Endothelial cell of umbilical vein (primary cell): ENCODE results near the gene GTPBP4. TPM values are rescaled to one million over a fixed set of nuclear protein-coding genes. Genes with fewer than 3 reads are reported as not detected.

Experiments
- BruUV-seq: library from RNA; stranded (reverse); fragments of 400-500 nt; replicated peaks from 2 replicates; lab custom pipeline; 2021; lab: Mats Ljungman, UMichigan
- CTCF ChIA-PET: fragments of 300-600, 350-600 bp; sonication (Branson Sonifier 250); formaldehyde crosslinking; loops from one replicate; lab custom pipeline; 2021; ENCODE audit warnings: antibody characterized with exemption, inconsistent platforms; lab: Charles Lee
- POLR2A ChIA-PET: fragments of 300-600, 350-600 bp; sonication (Branson Sonifier 250); formaldehyde crosslinking; loops from one replicate; lab custom pipeline; 2021; ENCODE audit warnings: antibody characterized with exemption, inconsistent platforms; lab: Charles Lee
- DNase-seq: peaks from one replicate; pipeline ENCODE4 v3.0.0-alpha.2; 2011; ENCODE audit warnings: low read depth, low spot score
- FAIRE-seq: peaks from 2 replicates; lab custom pipeline; 2011; peaks lifted over from hg19 to GRCh38; lab: Jason Lieb, UNC
- H2AFZ ChIP-seq: 2 replicates; pipeline ENCODE4 v1.6.0; 2012; ENCODE audit warnings: low read depth, low read length, control low read depth, inconsistent platforms
- H3K27ac ChIP-seq: 2 replicates; pipeline ENCODE4 v1.5.1; 2011; ENCODE audit warnings: low read depth, mild to moderate bottlenecking, control low read depth, low read length, moderate library complexity; ENCODE audit not compliant: insufficient read depth
- H3K27me3 ChIP-seq, 2 experiments: 2 replicates each; pipeline versions ENCODE4 v1.6.0 to v1.6.1; 2011; ENCODE audit warnings: low read length in 2 of 2, mixed read lengths in 1 of 2; ENCODE audit not compliant: control insufficient read depth in 2 of 2, insufficient read depth in 2 of 2
- H3K36me3 ChIP-seq, 2 experiments: 2 replicates in 1 of 2; 3 replicates in 1 of 2; pipeline ENCODE4 v1.5.1; 2011; ENCODE audit warnings: low read length in 2 of 2, mild to moderate bottlenecking in 1 of 2, moderate library complexity in 1 of 2; ENCODE audit not compliant: control insufficient read depth in 2 of 2, insufficient read depth in 2 of 2; ENCODE audit errors: extremely low read depth in 1 of 2
- H3K4me1 ChIP-seq: 3 replicates; pipeline ENCODE4 v1.5.1; 2011; ENCODE audit warnings: mild to moderate bottlenecking, low read length; ENCODE audit not compliant: control insufficient read depth, insufficient read depth; ENCODE audit errors: extremely low read depth
- H3K4me2 ChIP-seq: 2 replicates; pipeline ENCODE4 v1.6.1; 2011; ENCODE audit warnings: low read length, control low read depth, mixed read lengths; ENCODE audit not compliant: insufficient read depth
- H3K4me3 ChIP-seq, 3 experiments: fragments of 200-600 bp in 1 of 3; sonication (generic), shearing (Covaris generic) in 1 of 3; replicated peaks in 1 of 3; 2 replicates each; pipeline ENCODE4 v1.5.1; 2011 to 2016; ENCODE audit warnings: control low read depth in 3 of 3, low read length in 3 of 3, mild to moderate bottlenecking in 2 of 3, inconsistent platforms in 1 of 3, low read depth in 1 of 3, moderate library complexity in 1 of 3; ENCODE audit not compliant: insufficient read depth in 1 of 3
- H3K79me2 ChIP-seq: 2 replicates; pipeline ENCODE4 v1.6.0; 2012; ENCODE audit warnings: low read length, inconsistent platforms; ENCODE audit not compliant: control insufficient read depth, insufficient read depth
- H3K9ac ChIP-seq: replicated peaks from 2 replicates; pipeline ENCODE3; 2011; ENCODE audit warnings: low read length, control low read depth; ENCODE audit not compliant: insufficient read depth; ENCODE audit errors: extremely low read depth
- H3K9me1 ChIP-seq: replicated peaks from 3 replicates; pipeline ENCODE4 v1.6.0; 2011; ENCODE audit warnings: mild to moderate bottlenecking, low read length; ENCODE audit not compliant: control insufficient read depth, insufficient read depth; ENCODE audit errors: extremely low read depth
- H3K9me3 ChIP-seq: replicated peaks from 2 replicates; pipeline ENCODE4 v1.5.1; 2012; ENCODE audit warnings: low read length, inconsistent platforms; ENCODE audit not compliant: control insufficient read depth, insufficient read depth
- H4K20me1 ChIP-seq: replicated peaks from 2 replicates; pipeline ENCODE3; 2011; ENCODE audit warnings: mild to moderate bottlenecking, low read length; ENCODE audit not compliant: control insufficient read depth, insufficient read depth; ENCODE audit errors: extremely low read depth
- EZH2 ChIP-seq: IDR thresholded peaks from 2 replicates; pipeline ENCODE4 v1.6.1; 2012; ENCODE audit warnings: borderline replicate concordance, low read depth, mild to moderate bottlenecking, moderate library complexity, low read length, inconsistent platforms; ENCODE audit not compliant: severe bottlenecking
- FOS ChIP-seq: IDR thresholded peaks from 2 replicates; pipeline ENCODE4 v1.6.1; 2011; ENCODE audit warnings: mild to moderate bottlenecking, low read length, moderate library complexity, borderline replicate concordance; ENCODE audit not compliant: insufficient read depth
- GATA2 ChIP-seq: IDR thresholded peaks from 2 replicates; pipeline ENCODE4 v1.7.0; 2011; ENCODE audit warnings: low read depth, mild to moderate bottlenecking, moderate library complexity, mixed read lengths, low read length; ENCODE audit not compliant: insufficient read length, insufficient read depth
- JUN ChIP-seq: IDR thresholded peaks from 2 replicates; pipeline ENCODE4 v1.6.1; 2011; ENCODE audit warnings: borderline replicate concordance, low read depth; ENCODE audit not compliant: insufficient read length, insufficient read depth
- MYC ChIP-seq: IDR thresholded peaks from one replicate; pipeline ENCODE4 v1.6.1; 2011; ENCODE audit warnings: mild to moderate bottlenecking, low read depth, low read length
- POLR2A ChIP-seq: IDR thresholded peaks from 2 replicates; pipeline ENCODE4 v1.6.1; 2012; ENCODE audit warnings: low read depth, mild to moderate bottlenecking, control low read depth, low read length
- POLR2AphosphoS5 ChIP-seq: IDR thresholded peaks from 2 replicates; pipeline ENCODE4 v1.6.1; 2012; ENCODE audit warnings: low read depth, mild to moderate bottlenecking, control low read depth, low read length, moderate library complexity; ENCODE audit not compliant: insufficient read depth
- dilution Hi-C: fragments of 300-500 bp; cut with MboI; formaldehyde crosslinking; loops from one replicate; pipeline ENCODE4 v1.15.0; 2019; ENCODE audit warnings: low sequenced_read_pairs; ENCODE audit not compliant: extremely low pct_ligation_motif_present
- intact Hi-C: fragments of 100-400 bp; cut with micrococcal nuclease; formaldehyde crosslinking; loops from one replicate; pipeline ENCODE4 v1.10.0; 2022
- polyA plus RNA-seq, 4 experiments: library from polyadenylated mRNA; depleted of rRNA in 3 of 4; stranded (reverse) in 3 of 4; unstranded in 1 of 4; fragments of >200 nt; gene quantifications; 2 replicates each; pipeline versions ENCODE4 v1.2.1 to v1.2.3, GENCODE V29; 2011 to 2012; ENCODE audit warnings: missing spikeins in 1 of 4
- total RNA-seq: library from RNA; stranded (reverse); gene quantifications from 2 replicates; pipeline ENCODE4 v1.2.3, GENCODE V29; 2021
- TF ChIP-seq, protein P1 (sequence below): IDR thresholded peaks from 2 replicates; pipeline ENCODE4 v1.6.1; 2011; ENCODE audit not compliant: insufficient read depth, insufficient read length
- TF ChIP-seq, protein P2 (sequence below), 2 donors: IDR thresholded peaks; 1 replicate in 1 of 2; 2 replicates in 1 of 2; pipeline ENCODE4 v1.5.1; 2011; ENCODE audit warnings: low read length in 2 of 2, mild to moderate bottlenecking in 2 of 2, moderate library complexity in 2 of 2, control low read depth in 1 of 2, inconsistent platforms in 1 of 2, low read depth in 1 of 2; ENCODE audit not compliant: insufficient read depth in 1 of 2; ENCODE audit errors: extremely low read depth in 1 of 2

Gene GTPBP4
- total and polyA plus RNA-seq, 2 donors (not counting 3 experiments of a cell fraction or from before 2014, with no cell fraction given): 12.4 to 69.3 TPM

DNA sequence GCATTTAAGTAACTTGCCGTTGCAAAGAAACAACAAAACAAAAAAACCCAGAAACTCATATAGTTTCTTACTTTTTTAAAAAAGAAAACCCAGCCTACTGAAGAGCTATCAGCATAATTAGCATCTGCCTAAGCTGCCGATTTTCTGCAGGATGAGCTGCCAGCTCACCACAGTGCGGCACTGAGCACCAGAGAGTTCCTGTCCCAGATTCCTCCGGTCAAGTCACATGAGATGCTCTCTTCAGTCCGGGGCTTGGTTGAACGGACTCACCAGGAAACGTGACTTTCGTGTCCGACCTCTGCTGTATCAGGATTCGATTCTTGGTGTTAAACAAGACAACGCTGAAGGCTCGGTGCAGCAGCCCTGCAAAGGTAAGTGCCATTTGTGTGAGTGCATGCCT is 34.2 kb downstream of the GTPBP4 start:
- no peak for DNase-seq
- Histone ChIP-seq H3K9ac (no peak overlapping the region), H3K4me3 (no peak overlapping the region), H2AFZ (no peak overlapping the region), H3K9me1 (no peaks in the 10 kb centered on the region), H3K9me3 (no peaks in the 10 kb centered on the region), H4K20me1 (no peaks in the 10 kb centered on the region), H3K36me3 (peaks cover 3 to 10% of the 10 kb centered on the region in 2 experiments), H3K27me3 (no peaks in the 10 kb centered on the region), H3K79me2 (no peaks in the 10 kb centered on the region), H3K4me1 (no peaks in the 10 kb centered on the region), H3K4me2 (no peak overlapping the region), H3K27ac (no peak overlapping the region)
- intact Hi-C loops (no loop called here), dilution Hi-C loops (no loop called here)
- no TSS peak for BruUV-seq
- ChIA-PET POLR2A (no interaction called here), CTCF (no interaction called here)
- TF ChIP-seq MYC: no peak
- no peak for TF ChIP-seq FOS
- no peak for TF ChIP-seq JUN
- FAIRE-seq: no peak

DNA sequence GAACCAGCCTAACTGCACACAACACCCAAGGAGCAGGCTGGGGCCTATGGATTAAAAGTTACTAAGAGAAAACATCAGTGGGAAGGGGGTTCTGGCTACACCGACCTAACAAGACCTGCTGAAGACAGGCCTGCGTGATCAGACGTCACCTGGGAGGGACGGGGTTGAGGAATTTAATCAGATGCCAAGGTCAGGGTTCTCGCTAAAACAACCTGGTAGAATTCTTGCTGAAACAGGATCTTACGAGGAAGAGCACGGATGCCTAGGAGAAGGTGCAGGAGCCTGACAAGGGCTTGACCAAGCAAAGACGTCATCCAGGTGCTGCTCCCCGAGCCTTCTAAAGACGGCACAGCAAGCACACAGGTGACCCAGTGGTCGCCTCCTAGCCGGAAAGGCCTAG is 35.9 kb downstream of the GTPBP4 start:
- no peak overlapping the region for H3K27ac ChIP-seq
- no peaks in the 10 kb centered on the region for H3K4me1 ChIP-seq
- DNase-seq (no peak), FAIRE-seq (no peak)
- POLR2A ChIA-PET: no interaction called here
- no TSS peak for BruUV-seq
- H3K9ac ChIP-seq: no peak overlapping the region
- no peak overlapping the region for H2AFZ ChIP-seq
- no peaks in the 10 kb centered on the region for H4K20me1 ChIP-seq
- peaks cover 3 to 6% of the 10 kb centered on the region in 2 experiments for H3K36me3 ChIP-seq
- H3K27me3 ChIP-seq: no peaks in the 10 kb centered on the region
- H3K9me1 ChIP-seq: no peaks in the 10 kb centered on the region
- dilution Hi-C loops (no loop called here), intact Hi-C loops (no loop called here)
- H3K9me3 ChIP-seq: no peaks in the 10 kb centered on the region
- no peaks in the 10 kb centered on the region for H3K79me2 ChIP-seq
- no peak overlapping the region for H3K4me2 ChIP-seq
- TF ChIP-seq POLR2A: no peak
- TF ChIP-seq FOS: no peak
- TF ChIP-seq, protein P1, sequence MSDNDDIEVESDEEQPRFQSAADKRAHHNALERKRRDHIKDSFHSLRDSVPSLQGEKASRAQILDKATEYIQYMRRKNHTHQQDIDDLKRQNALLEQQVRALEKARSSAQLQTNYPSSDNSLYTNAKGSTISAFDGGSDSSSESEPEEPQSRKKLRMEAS: no peak
- no peak for TF ChIP-seq GATA2
- TF ChIP-seq JUN: no peak
- TF ChIP-seq POLR2AphosphoS5: no peak
- TF ChIP-seq, protein P2, sequence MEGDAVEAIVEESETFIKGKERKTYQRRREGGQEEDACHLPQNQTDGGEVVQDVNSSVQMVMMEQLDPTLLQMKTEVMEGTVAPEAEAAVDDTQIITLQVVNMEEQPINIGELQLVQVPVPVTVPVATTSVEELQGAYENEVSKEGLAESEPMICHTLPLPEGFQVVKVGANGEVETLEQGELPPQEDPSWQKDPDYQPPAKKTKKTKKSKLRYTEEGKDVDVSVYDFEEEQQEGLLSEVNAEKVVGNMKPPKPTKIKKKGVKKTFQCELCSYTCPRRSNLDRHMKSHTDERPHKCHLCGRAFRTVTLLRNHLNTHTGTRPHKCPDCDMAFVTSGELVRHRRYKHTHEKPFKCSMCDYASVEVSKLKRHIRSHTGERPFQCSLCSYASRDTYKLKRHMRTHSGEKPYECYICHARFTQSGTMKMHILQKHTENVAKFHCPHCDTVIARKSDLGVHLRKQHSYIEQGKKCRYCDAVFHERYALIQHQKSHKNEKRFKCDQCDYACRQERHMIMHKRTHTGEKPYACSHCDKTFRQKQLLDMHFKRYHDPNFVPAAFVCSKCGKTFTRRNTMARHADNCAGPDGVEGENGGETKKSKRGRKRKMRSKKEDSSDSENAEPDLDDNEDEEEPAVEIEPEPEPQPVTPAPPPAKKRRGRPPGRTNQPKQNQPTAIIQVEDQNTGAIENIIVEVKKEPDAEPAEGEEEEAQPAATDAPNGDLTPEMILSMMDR (IDR thresholded peaks at IDR 0.05; ENCODE audit: extremely low read depth in 1 of 2, insufficient read depth in 1 of 2, low read depth in 1 of 2, low read length in 2 of 2): no peak
- TF ChIP-seq MYC: no peak
- no peak for TF ChIP-seq EZH2
- H3K4me3 ChIP-seq: no peak overlapping the region
- CTCF ChIA-PET: no interaction called here
